Heart left ventricle (tissue), 16 donors: ENCODE results near the gene IBTK. TPM values are rescaled to one million over a fixed set of nuclear protein-coding genes. Genes with fewer than 3 reads are reported as not detected.

Experiments
- ATAC-seq, 4 donors: fragments of 200-7000 bp; cut with Tn5 transposase; one replicate each; pipeline ENCODE4 v1.9.1; 2020 to 2022; ENCODE audit warnings: moderate library complexity in 4 of 4, mild to moderate bottlenecking in 3 of 4, moderate number of reproducible peaks in 1 of 4
- DNase-seq, 5 donors: peaks; one replicate each; pipeline ENCODE4 v3.0.0-alpha.2; 2020
- H3K27ac ChIP-seq, 12 donors: fragments of 200-600 bp; sonication (generic) in 4 of 12; one replicate each; pipeline versions ENCODE4 v1.5.0 to v1.8.0; 2016 to 2022; ENCODE audit warnings: mild to moderate bottlenecking in 2 of 12
- H3K27me3 ChIP-seq, 9 donors: fragments of 200-600 bp; sonication (generic) in 2 of 9; one replicate each; pipeline versions ENCODE4 v1.5.1 to v1.8.0; 2016 to 2022; ENCODE audit warnings: mild to moderate bottlenecking in 3 of 9
- H3K36me3 ChIP-seq, 9 donors: fragments of 200-600 bp; sonication (generic) in 2 of 9; one replicate each; pipeline versions ENCODE4 v1.5.0 to v1.8.0; 2018 to 2022; ENCODE audit warnings: mild to moderate bottlenecking in 2 of 9
- H3K4me1 ChIP-seq, 12 donors: fragments of 200-600 bp; sonication (generic) in 4 of 12; one replicate each; pipeline versions ENCODE4 v1.5.0 to v1.8.0; 2016 to 2022; ENCODE audit warnings: mild to moderate bottlenecking in 3 of 12
- H3K4me3 ChIP-seq, 12 donors: fragments of 200-600 bp; sonication (generic) in 4 of 12; one replicate each; pipeline versions ENCODE4 v1.5.0 to v1.8.0; 2017 to 2022; ENCODE audit warnings: mild to moderate bottlenecking in 9 of 12, moderate library complexity in 4 of 12
- H3K9me3 ChIP-seq, 12 donors: fragments of 200-600 bp; sonication (generic) in 4 of 12; one replicate each; pipeline versions ENCODE4 v1.5.0 to v1.8.0; 2016 to 2022; ENCODE audit warnings: mild to moderate bottlenecking in 1 of 12
- POLR2A ChIP-seq, 2 donors: fragments of 450-650 bp; IDR thresholded peaks; one replicate each; pipeline ENCODE4 v1.6.1; 2017; ENCODE audit warnings: antibody characterized with exemption in 2 of 2, mild to moderate bottlenecking in 2 of 2, moderate library complexity in 2 of 2
- WGBS, 4 donors: extraction: QIAGEN DNeasy Blood & Tissue Kit in 2 of 4; methylation state at CpG; one replicate each; pipeline versions ENCODE4 v1.1.5 to v1.1.7; 2013 to 2018; 5-methylcytosine and 5-hydroxymethylcytosine counted together
- intact Hi-C, 10 donors: fragments of 100-400 bp; cut with DNase I; formaldehyde crosslinking; loops; one replicate each; pipeline versions ENCODE4 v1.11.1 to v1.14.2; 2022
- polyA plus RNA-seq, 2 donors: library from polyadenylated mRNA; stranded (reverse); fragments of 200-250 nt; gene quantifications; one replicate each; pipeline ENCODE4 v1.2.3, GENCODE V29; 2013
- total RNA-seq, 9 donors: library from RNA; depleted of rRNA in 2 of 9; stranded (reverse); fragments of >200 nt in 2 of 9; fragmentation: NEBNext Ultra II Directional in 3 of 9; extraction: Animal tissue kit (Norgen Biotek cat#: 25700) in 3 of 9; gene quantifications; one replicate each; pipeline versions ENCODE4 v1.1.0 to v1.2.4, GENCODE V29; 2016 to 2023
- TF ChIP-seq, protein P1 (sequence below), 12 donors: fragments of 200-600 bp; sonication (generic) in 4 of 12; IDR thresholded peaks; one replicate each; pipeline versions ENCODE4 v1.5.0 to v1.8.0; 2018 to 2022; ENCODE audit warnings: antibody characterized with exemption in 12 of 12, mild to moderate bottlenecking in 5 of 12
- donor health status: ischemic (EF 13 %, LVEDD 7.1; RV severe dilation, severe dysfunction).
- donor health status: healthy with polysubstance abuse.
- donor health status: DM: no; HTN: yes; CAD: no.
- donor health status: DM: no; HTN: no; CAD: no.
- donor health status: ischemic (EF 25% LVEDD 6.9; RV normal size, moderate dysfunction).
- donor health status: ischemic (EF 25% LVEDD 5.7; RV mildly dilated, moderate dysfunction).
- donor health status: healthy.
- donor health status: DM: yes; HTN: yes; CAD: no.
- donor health status: ischemic (EF 35%, LVEDD 5.7; RV mildly dilated, moderate dysfunction).
- donor health status: nonischemic (EF 11% LVEDD 7.7; RV severe dilation, severe dysfunction).
- donor health status: DM: yes; HTN: yes; CAD: no.
- donor health status: PGD.
- donor health status: ischemic (EF 29% LVEDD 5.4; RV normal size, mild dysfunction).
- donor health status: nonischemic (EF 23%, LVEDD 6.1; RV moderate dilation, normal function).

IBTK gene
- total and polyA plus RNA-seq, 11 donors, result 19.4 to 39.2 (median 28.7) TPM

DNA sequence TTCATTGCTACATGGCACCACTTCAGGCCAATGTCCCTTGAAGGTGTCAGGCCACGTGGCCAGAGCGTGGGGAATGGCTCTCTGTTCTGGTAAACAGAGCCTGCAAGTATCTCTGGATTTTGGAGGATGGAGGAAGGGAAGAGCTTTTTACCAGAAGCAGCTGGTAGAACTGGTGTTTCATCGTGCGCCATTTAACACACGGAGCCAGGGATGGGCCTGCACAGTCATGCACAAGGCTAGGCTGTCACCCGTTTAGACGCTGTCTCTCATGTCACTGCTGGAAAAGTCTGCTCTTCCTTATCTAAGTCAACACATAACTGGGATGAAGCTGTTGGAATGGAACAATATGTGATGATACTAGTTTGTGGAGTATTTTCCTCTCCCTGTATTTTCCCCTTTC lies 123.9 kb downstream of the IBTK start:
- Histone ChIP-seq H3K4me1 (peaks cover 0 to 10% (median 0%) of the 10 kb centered on the region in 12 donors), H3K9me3 (peaks cover 0 to 7% (median 0%) of the 10 kb centered on the region in 12 donors), H3K4me3 (no peak overlapping the region), H3K36me3 (no peaks in the 10 kb centered on the region), H3K27ac (no peak overlapping the region), H3K27me3 (no peaks in the 10 kb centered on the region)
- DNase-seq, result no peak
- no peak for ATAC-seq
- WGBS, 4 donors, result 94 to 96% (median 94%) methylated on average over 7 of the region's 7 CpGs
- no peak for TF ChIP-seq POLR2A (IDR thresholded peaks at IDR 0.05)
- TF ChIP-seq, protein P1, sequence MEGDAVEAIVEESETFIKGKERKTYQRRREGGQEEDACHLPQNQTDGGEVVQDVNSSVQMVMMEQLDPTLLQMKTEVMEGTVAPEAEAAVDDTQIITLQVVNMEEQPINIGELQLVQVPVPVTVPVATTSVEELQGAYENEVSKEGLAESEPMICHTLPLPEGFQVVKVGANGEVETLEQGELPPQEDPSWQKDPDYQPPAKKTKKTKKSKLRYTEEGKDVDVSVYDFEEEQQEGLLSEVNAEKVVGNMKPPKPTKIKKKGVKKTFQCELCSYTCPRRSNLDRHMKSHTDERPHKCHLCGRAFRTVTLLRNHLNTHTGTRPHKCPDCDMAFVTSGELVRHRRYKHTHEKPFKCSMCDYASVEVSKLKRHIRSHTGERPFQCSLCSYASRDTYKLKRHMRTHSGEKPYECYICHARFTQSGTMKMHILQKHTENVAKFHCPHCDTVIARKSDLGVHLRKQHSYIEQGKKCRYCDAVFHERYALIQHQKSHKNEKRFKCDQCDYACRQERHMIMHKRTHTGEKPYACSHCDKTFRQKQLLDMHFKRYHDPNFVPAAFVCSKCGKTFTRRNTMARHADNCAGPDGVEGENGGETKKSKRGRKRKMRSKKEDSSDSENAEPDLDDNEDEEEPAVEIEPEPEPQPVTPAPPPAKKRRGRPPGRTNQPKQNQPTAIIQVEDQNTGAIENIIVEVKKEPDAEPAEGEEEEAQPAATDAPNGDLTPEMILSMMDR (IDR thresholded peaks at IDR 0.05), result no peak
- intact Hi-C loops, result no loop called here

Other genes with a start within 250 kb of the IBTK start
- 1 to 10 TPM; 1.4 to 10.0 (median 2.8) TPM for gene TPBG, start 116.1 kb upstream of the IBTK start, total RNA-seq
- gene TPBG, start 116.1 kb upstream of the IBTK start, polyA plus RNA-seq, result 1 to 10 TPM; 1.0 to 2.6 TPM